Dermis microvascular lymphatic vessel endothelial cell (primary cell): ENCODE data around the gene RNF212. TPM values are rescaled to one million over a fixed set of nuclear protein-coding genes. Genes with fewer than 3 reads are reported as not detected.
"Not testable (repeated sequence)": the region's sequence is repeated elsewhere in the genome, so short reads cannot be mapped to it uniquely, and the experiment has no call there.

Source experiments
- DNase-seq, 2 donors: peaks; one replicate each; pipeline versions ENCODE4 v3.0.0 to v3.0.0-alpha.2; 2010; ENCODE audit warnings: low read depth in 2 of 2
- total RNA-seq: library from RNA; depleted of rRNA; stranded (reverse); fragments of >200 nt; gene quantifications from 2 replicates; pipeline ENCODE4 v1.2.1, GENCODE V29; 2014

RNF212 gene
- total RNA-seq, 1 donor from 2014 or later: 0.39 TPM

GRCh38 chr4:1065732-1066131, 47.6 kb downstream of the RNF212 start:
- no peak for DNase-seq

- no peak for DNase-seq
Observed at GRCh38 chr4:1062419-1062818, 50.9 kb downstream of the RNF212 start.

- DNase-seq: no peak
Observed at GRCh38 chr4:1061760-1062159, 51.6 kb downstream of the RNF212 start.

GRCh38 chr4:1061056-1061700, 52.2 kb downstream of the RNF212 start:
- no peak for DNase-seq

- no peak for DNase-seq
Observed at GRCh38 chr4:1060621-1061020, 52.7 kb downstream of the RNF212 start.

- no peak for DNase-seq
Observed at GRCh38 chr4:1060121-1060520, 53.2 kb downstream of the RNF212 start.

GRCh38 chr4:1058997-1059665, 54.2 kb downstream of the RNF212 start:
- DNase-seq: no peak

- DNase-seq: no peak
Observed at GRCh38 chr4:1058198-1058996, 55.0 kb downstream of the RNF212 start.

- DNase-seq: no peak
Observed at GRCh38 chr4:1057403-1057745, 56.0 kb downstream of the RNF212 start.

GRCh38 chr4:1056671-1057402, 56.5 kb downstream of the RNF212 start:
- DNase-seq: no peak

GRCh38 chr4:1055721-1056590, 57.4 kb downstream of the RNF212 start:
- DNase-seq: no peak

GRCh38 chr4:1055243-1055701, 58.1 kb downstream of the RNF212 start:
- not testable (repeated sequence) for DNase-seq

- not testable (repeated sequence) for DNase-seq
Observed at GRCh38 chr4:1054696-1055242, 58.6 kb downstream of the RNF212 start.

GRCh38 chr4:1053891-1054290, 59.5 kb downstream of the RNF212 start:
- DNase-seq: not testable (repeated sequence)

- DNase-seq: no peak
Observed at GRCh38 chr4:1053080-1053661, 60.2 kb downstream of the RNF212 start.

- DNase-seq: no peak
Observed at GRCh38 chr4:1052231-1052671, 61.1 kb downstream of the RNF212 start.

- no peak for DNase-seq
Observed at GRCh38 chr4:1051472-1051871, 61.9 kb downstream of the RNF212 start.

- peak; percentile 11 to 49 for DNase-seq
Observed at GRCh38 chr4:1050486-1051213, 62.7 kb downstream of the RNF212 start.

GRCh38 chr4:1049591-1049905, 63.8 kb downstream of the RNF212 start:
- no peak for DNase-seq
